NK-92 treated with Interleukin-12 subunit alpha and Interleukin-12 subunit beta, amount 100 ng/mL, for 24 hours (cell line): ENCODE data around the gene FKBP14.
"Not testable (repeated sequence)": the region's sequence is repeated elsewhere in the genome, so short reads cannot be mapped to it uniquely, and the experiment has no call there.

Experiments
- DNase-seq: peaks from one replicate; lab custom pipeline; 2025; lab: John Stamatoyannopoulos, UW

Gene FKBP14

GRCh38 chr7:29989257-29989995, 37.1 kb downstream of the FKBP14 start, which contains the start of gene SCRN1:
SCRN1 (minus strand) TSS chr7:29989801; CDS start chr7:29969067, 20,734 bp downstream.
- DNase-seq, result no peak

GRCh38 chr7:29988424-29989256, 37.9 kb downstream of the FKBP14 start:
- no peak for DNase-seq

GRCh38 chr7:29987811-29988317, 38.6 kb downstream of the FKBP14 start:
- no peak for DNase-seq

GRCh38 chr7:29987083-29987482, 39.4 kb downstream of the FKBP14 start:
- no peak for DNase-seq

GRCh38 chr7:29980151-29980550, 46.4 kb downstream of the FKBP14 start:
- DNase-seq, result no peak

- DNase-seq, result no peak
These were observed 48.4 kb downstream of the FKBP14 start for GRCh38 chr7:29977886-29978651.

GRCh38 chr7:29976673-29977415, 49.7 kb downstream of the FKBP14 start:
- no peak for DNase-seq

GRCh38 chr7:29976266-29976665, 50.2 kb downstream of the FKBP14 start:
- DNase-seq, result no peak

- no peak for DNase-seq
These were observed 50.9 kb downstream of the FKBP14 start for GRCh38 chr7:29975561-29975960.

- no peak for DNase-seq
These were observed 52.2 kb downstream of the FKBP14 start for GRCh38 chr7:29974286-29974685.

GRCh38 chr7:29972315-29972669, 54.2 kb downstream of the FKBP14 start:
- DNase-seq, result no peak

GRCh38 chr7:29971566-29972314, 54.8 kb downstream of the FKBP14 start:
- DNase-seq, result no peak

GRCh38 chr7:29970158-29970557, 56.3 kb downstream of the FKBP14 start:
- DNase-seq, result no peak

GRCh38 chr7:29969738-29970137, 56.8 kb downstream of the FKBP14 start:
- no peak for DNase-seq

GRCh38 chr7:29968683-29969395, 57.7 kb downstream of the FKBP14 start:
- no peak for DNase-seq

GRCh38 chr7:29965030-29965429, 61.5 kb downstream of the FKBP14 start:
- DNase-seq, result no peak

- DNase-seq, result no peak
These were observed 64.5 kb downstream of the FKBP14 start for GRCh38 chr7:29962035-29962434.

- not testable (repeated sequence) for DNase-seq
These were observed 64.9 kb downstream of the FKBP14 start for GRCh38 chr7:29961611-29962010.
